HEK293 (cell line): Measurements from ENCODE around the gene KCNJ1.

Source experiments
- CTCF ChIA-PET: fragments of 350-600 bp; formaldehyde crosslinking; extraction: SDS; loops from one replicate; lab custom pipeline; 2021; ENCODE audit warnings: antibody characterized with exemption; lab: Yijun Ruan, JAX
- POLR2A ChIA-PET: fragments of 300-600 bp; formaldehyde crosslinking; extraction: SDS; loops from one replicate; lab custom pipeline; 2020; ENCODE audit warnings: antibody characterized with exemption, inconsistent platforms; lab: Yijun Ruan, JAX
- H3K27ac ChIP-seq: fragments of 200-500 bp; sonication (Bioruptor generic); 2 replicates; pipeline ENCODE4 v1.5.1; 2014; ENCODE audit warnings: low read depth, low read length, control low read depth, inconsistent platforms; ENCODE audit errors: extremely low read depth
- H3K36me3 ChIP-seq, 2 experiments: fragments of 200-500 bp in 1 of 2; sonication (Bioruptor generic) in 1 of 2; 1 replicate in 1 of 2; 2 replicates in 1 of 2; pipeline ENCODE4 v1.5.1; 2014 to 2017; ENCODE audit warnings: inconsistent platforms in 2 of 2, low read length in 2 of 2; ENCODE audit not compliant: control insufficient read depth in 2 of 2, insufficient read depth in 1 of 2
- H3K4me1 ChIP-seq: fragments of 200-500 bp; sonication (Bioruptor generic); 2 replicates; pipeline ENCODE4 v1.5.1; 2014; ENCODE audit warnings: mild to moderate bottlenecking, low read length, inconsistent platforms; ENCODE audit not compliant: control insufficient read depth, insufficient read depth
- H3K4me3 ChIP-seq: 2 replicates; pipeline ENCODE4 v1.5.1; 2011; ENCODE audit warnings: low read depth, mild to moderate bottlenecking, control low read depth, low read length, moderate library complexity
- H3K9me3 ChIP-seq: fragments of 200-500 bp; sonication (Bioruptor generic); 2 replicates; pipeline ENCODE4 v1.5.1; 2014; ENCODE audit warnings: low read depth, low read length, inconsistent platforms; ENCODE audit not compliant: control insufficient read depth, insufficient read depth
- ATF2 ChIP-seq: fragments of 450-650 bp; formaldehyde crosslinking; IDR thresholded peaks from 2 replicates; pipeline ENCODE4 v1.5.1; 2016; ENCODE audit warnings: missing biosample characterization, missing genetic modification characterization, low read depth
- GLI4 ChIP-seq: fragments of 450-650 bp; formaldehyde crosslinking; IDR thresholded peaks from 2 replicates; pipeline ENCODE4 v1.5.1; 2016; ENCODE audit warnings: missing biosample characterization, missing genetic modification characterization
- GLIS2 ChIP-seq: fragments of 450-650 bp; formaldehyde crosslinking; IDR thresholded peaks from 2 replicates; pipeline ENCODE4 v1.5.1; 2016; ENCODE audit warnings: missing biosample characterization, missing genetic modification characterization
- OSR2 ChIP-seq: fragments of 450-650 bp; formaldehyde crosslinking; IDR thresholded peaks from 2 replicates; pipeline ENCODE4 v1.5.1; 2016; ENCODE audit warnings: missing biosample characterization, missing genetic modification characterization
- PRDM10 ChIP-seq: fragments of 450-650 bp; formaldehyde crosslinking; IDR thresholded peaks from 2 replicates; pipeline ENCODE4 v1.5.1; 2016; ENCODE audit warnings: missing biosample characterization, missing genetic modification characterization
- SCRT1 ChIP-seq: fragments of 450-650 bp; formaldehyde crosslinking; IDR thresholded peaks from 2 replicates; pipeline ENCODE4 v1.5.1; 2016; ENCODE audit warnings: missing biosample characterization, missing genetic modification characterization, borderline replicate concordance
- SETDB1 ChIP-seq: IDR thresholded peaks from one replicate; pipeline ENCODE4 v1.6.1; 2017; ENCODE audit warnings: mild to moderate bottlenecking, low read length, moderate library complexity, mixed read lengths; ENCODE audit not compliant: insufficient read length
- TCF7L2 ChIP-seq: IDR thresholded peaks from 2 replicates; pipeline ENCODE4 v1.6.1; 2011; ENCODE audit warnings: low read depth, mild to moderate bottlenecking, inconsistent platforms, low read length, moderate library complexity, borderline replicate concordance
- ZBTB6 ChIP-seq: fragments of 450-650 bp; formaldehyde crosslinking; IDR thresholded peaks from 2 replicates; pipeline ENCODE4 v1.5.1; 2017; ENCODE audit warnings: missing biosample characterization, missing genetic modification characterization
- ZBTB8A ChIP-seq: fragments of 450-650 bp; formaldehyde crosslinking; IDR thresholded peaks from 2 replicates; pipeline ENCODE4 v1.5.1; 2016; ENCODE audit warnings: missing biosample characterization, missing genetic modification characterization
- ZEB2 ChIP-seq: fragments of 450-650 bp; formaldehyde crosslinking; IDR thresholded peaks from 2 replicates; pipeline ENCODE4 v1.5.1; 2016; ENCODE audit warnings: missing biosample characterization, missing genetic modification characterization
- ZNF132 ChIP-seq: fragments of 450-650 bp; formaldehyde crosslinking; IDR thresholded peaks from 2 replicates; pipeline ENCODE4 v1.5.1; 2017; ENCODE audit warnings: missing biosample characterization, missing genetic modification characterization, borderline replicate concordance
- ZNF404 ChIP-seq: fragments of 450-650 bp; formaldehyde crosslinking; IDR thresholded peaks from 2 replicates; pipeline ENCODE4 v1.5.1; 2017; ENCODE audit warnings: missing biosample characterization, missing genetic modification characterization
- ZNF423 ChIP-seq: fragments of 450-650 bp; formaldehyde crosslinking; IDR thresholded peaks from 2 replicates; pipeline ENCODE4 v1.5.1; 2016; ENCODE audit warnings: missing biosample characterization, missing genetic modification characterization
- ZNF501 ChIP-seq: fragments of 450-650 bp; formaldehyde crosslinking; IDR thresholded peaks from 2 replicates; pipeline ENCODE4 v1.5.1; 2016; ENCODE audit warnings: missing biosample characterization, missing genetic modification characterization
- ZNF510 ChIP-seq: fragments of 450-650 bp; formaldehyde crosslinking; IDR thresholded peaks from 2 replicates; pipeline ENCODE4 v1.5.1; 2018; ENCODE audit warnings: mild to moderate bottlenecking, missing genetic modification characterization, missing biosample characterization; ENCODE audit not compliant: insufficient replicate concordance
- ZNF514 ChIP-seq: fragments of 450-650 bp; formaldehyde crosslinking; IDR thresholded peaks from 2 replicates; pipeline ENCODE4 v1.5.1; 2016; ENCODE audit warnings: missing biosample characterization, missing genetic modification characterization
- ZNF707 ChIP-seq: fragments of 450-650 bp; formaldehyde crosslinking; IDR thresholded peaks from 2 replicates; pipeline ENCODE4 v1.5.1; 2016; ENCODE audit warnings: missing biosample characterization, missing genetic modification characterization

The KCNJ1 gene

GRCh38 chr11:128904656-128905344 lies 37.7 kb upstream of the KCNJ1 start (continued):
- TF ChIP-seq TCF7L2 (no peak), OSR2 (no peak), ZNF501 (tag by site-specific recombination) (no peak), ZBTB6 (tag by site-specific recombination) (no peak), ZNF514 (tag by site-specific recombination) (no peak), GLIS2 (tag by site-specific recombination) (no peak), PRDM10 (no peak), ZBTB8A (tag by site-specific recombination) (peak; percentile 67), ZNF423 (tag by site-specific recombination) (0 out of 2 replicates have a peak, but pooled peaks have one; percentile 53), SETDB1 (no peak), ATF2 (tag by site-specific recombination) (no peak), ZNF132 (no peak)

GRCh38 chr11:128904303-128904655 lies 37.2 kb upstream of the KCNJ1 start:
- H3K4me3 ChIP-seq: no peak overlapping the region
- no peaks in the 10 kb centered on the region for H3K9me3 ChIP-seq
- 0 out of 2 replicates have a peak, but pooled peaks cover 3% of the 10 kb centered on the region for H3K4me1 ChIP-seq
- TF ChIP-seq ZEB2 (tag by site-specific recombination) (no peak), SCRT1 (tag by site-specific recombination) (no peak), ZNF404 (tag by site-specific recombination) (no peak), GLI4 (tag by site-specific recombination) (no peak), ZNF707 (tag by site-specific recombination) (no peak), ZNF510 (tag by site-specific recombination) (no peak)
- TF ChIP-seq, all 188 proteins: peak for 0
- POLR2A ChIA-PET: no interaction called here
- CTCF ChIA-PET: interaction anchor here (2.1 to 2.7 kb wide), 2 partner anchors 19 to 53 kb away, joined by 9 to 30 read pairs; no protein-coding TSS in a partner anchor
- Histone ChIP-seq H3K36me3 (peaks cover 0 to 3% of the 10 kb centered on the region in 2 experiments; a peak in 1 of 3 replicates), H3K27ac (peak overlapping the region; percentile 75; the same call in 1 of the 2 replicates)
